Hepatocyte (in vitro differentiated cells): ENCODE data around the gene SPECC1.
A peak's percentile ranks its signal among the peaks of the same experiment; 100 is the strongest.

Source experiments
- CTCF ChIP-seq: fragments of 200-600 bp; sonication (generic); IDR thresholded peaks from 2 replicates; pipeline ENCODE4 v1.5.1; 2016; ENCODE audit warnings: antibody characterized with exemption, mild to moderate bottlenecking; ENCODE audit not compliant: poor library complexity
- EZH2 ChIP-seq: fragments of 200-600 bp; sonication (generic); IDR thresholded peaks from 2 replicates; pipeline ENCODE4 v1.6.1; 2016; ENCODE audit warnings: antibody characterized with exemption, mild to moderate bottlenecking, borderline replicate concordance
- EZH2phosphoT487 ChIP-seq: fragments of 200-600 bp; sonication (generic); IDR thresholded peaks from one replicate; pipeline ENCODE4 v1.6.1; 2018; ENCODE audit warnings: antibody characterized with exemption, mild to moderate bottlenecking, low read depth, moderate library complexity; ENCODE audit not compliant: unreplicated experiment, severe bottlenecking

DNA sequence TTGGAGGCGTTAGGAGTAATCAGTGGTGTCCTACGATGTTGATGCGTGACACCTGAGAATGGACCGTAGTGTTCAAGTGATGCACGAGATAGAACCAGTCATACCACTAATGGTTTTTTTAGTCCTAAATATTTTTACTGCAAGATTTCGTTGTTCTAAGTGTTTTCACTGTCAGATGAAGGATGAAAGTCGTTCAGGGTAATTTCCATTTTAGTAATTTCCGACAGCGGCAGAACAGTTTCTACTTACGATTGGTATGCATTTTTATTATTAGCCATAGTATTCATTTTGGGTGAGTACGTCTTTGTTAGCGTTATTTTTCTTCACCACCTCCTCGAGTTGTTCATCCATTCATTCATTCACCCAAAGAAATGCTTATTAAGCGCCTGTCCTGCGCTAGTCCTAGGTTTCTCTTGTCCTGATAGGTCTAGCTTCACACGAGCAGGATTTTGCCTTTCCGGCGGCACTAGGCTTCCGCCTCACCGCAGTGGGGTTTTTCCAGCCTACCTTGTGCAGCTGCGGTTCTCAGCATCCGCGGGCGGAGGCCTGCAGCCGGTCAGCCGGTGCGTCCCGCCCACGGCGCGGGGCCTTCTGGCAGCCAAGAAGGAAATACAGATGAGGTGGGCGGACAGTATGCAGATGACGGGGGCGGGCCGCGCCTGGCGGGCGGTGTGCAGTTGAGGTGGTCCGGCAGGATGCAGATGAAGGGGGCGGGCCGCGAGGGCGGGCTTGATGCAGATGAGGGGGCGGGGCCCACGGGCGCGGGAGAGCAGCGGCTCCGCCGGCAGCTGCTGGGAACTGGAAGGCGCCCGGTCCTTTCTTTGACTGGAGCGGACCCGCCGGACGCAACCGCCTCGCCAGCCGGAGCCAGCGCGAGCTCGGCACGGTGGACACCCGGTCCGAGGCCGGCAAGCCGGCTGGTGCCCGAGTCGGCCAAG is 146.4 kb downstream of the SPECC1 start:
- TF ChIP-seq CTCF, result peak; percentile 2
- no peak for TF ChIP-seq EZH2
- no peak for TF ChIP-seq EZH2phosphoT487
